H9 (cell line): ENCODE data around the gene ZC3H12C. TPM values are rescaled to one million over a fixed set of nuclear protein-coding genes. Genes with fewer than 3 reads are reported as not detected.

ENCODE experiments used
- DNase-seq: peaks from one replicate; pipeline ENCODE4 v3.0.0-alpha.2; 2017
- H2AFZ ChIP-seq: one replicate; pipeline ENCODE4 v1.6.1; 2013; ENCODE audit warnings: mild to moderate bottlenecking, low read length, control low read depth, moderate library complexity
- H2AK5ac ChIP-seq: 2 replicates; pipeline ENCODE4 v1.6.1; 2013; ENCODE audit warnings: low read length, control low read depth, mixed read lengths; ENCODE audit not compliant: insufficient read length
- H2BK120ac ChIP-seq: one replicate; pipeline ENCODE4 v1.6.1; 2013; ENCODE audit warnings: low read depth, mild to moderate bottlenecking, low read length, control low read depth, inconsistent platforms; ENCODE audit not compliant: poor library complexity, severe bottlenecking
- H2BK12ac ChIP-seq: 2 replicates; pipeline ENCODE4 v1.6.1; 2013; ENCODE audit warnings: low read length, control low read depth, mixed read lengths, low read depth; ENCODE audit not compliant: insufficient read length
- H2BK15ac ChIP-seq: 2 replicates; pipeline ENCODE4 v1.6.1; 2013; ENCODE audit warnings: low read depth, low read length, control low read depth
- H2BK20ac ChIP-seq: one replicate; pipeline ENCODE4 v1.6.1; 2013; ENCODE audit warnings: low read depth, mild to moderate bottlenecking, low read length, control low read depth, inconsistent platforms; ENCODE audit not compliant: poor library complexity, severe bottlenecking
- H2BK5ac ChIP-seq: 2 replicates; pipeline ENCODE4 v1.6.1; 2013; ENCODE audit warnings: low read length, control low read depth, mixed read lengths; ENCODE audit not compliant: insufficient read length
- H3K14ac ChIP-seq: 2 replicates; pipeline ENCODE4 v1.6.1; 2013; ENCODE audit warnings: low read length, control low read depth; ENCODE audit not compliant: insufficient read depth
- H3K18ac ChIP-seq: 2 replicates; pipeline ENCODE4 v1.6.1; 2013; ENCODE audit warnings: low read depth, mild to moderate bottlenecking, mixed read lengths, low read length, control low read depth; ENCODE audit not compliant: insufficient read length
- H3K23ac ChIP-seq: 2 replicates; pipeline ENCODE4 v1.6.1; 2013; ENCODE audit warnings: low read length, control low read depth, mixed read lengths, low read depth; ENCODE audit not compliant: insufficient read length
- H3K23me2 ChIP-seq: 2 replicates; pipeline ENCODE4 v1.6.1; 2013; ENCODE audit warnings: low read depth, mild to moderate bottlenecking, mixed read lengths, low read length, control low read depth; ENCODE audit not compliant: insufficient read length, poor library complexity, severe bottlenecking
- H3K27ac ChIP-seq: 2 replicates; pipeline ENCODE4 v1.5.1; 2013; ENCODE audit warnings: low read length, control low read depth, mixed read lengths, low read depth; ENCODE audit not compliant: insufficient read length
- H3K27me3 ChIP-seq: 2 replicates; pipeline ENCODE4 v1.6.1; 2013; ENCODE audit warnings: low read length, control low read depth, inconsistent platforms; ENCODE audit not compliant: insufficient read depth
- H3K4ac ChIP-seq: 2 replicates; pipeline ENCODE4 v1.6.1; 2013; ENCODE audit warnings: low read depth, mild to moderate bottlenecking, control low read depth, inconsistent platforms, low read length, moderate library complexity
- H3K4me1 ChIP-seq: 2 replicates; pipeline ENCODE4 v1.6.1; 2013; ENCODE audit warnings: low read length, control low read depth, inconsistent platforms; ENCODE audit not compliant: insufficient read depth
- H3K4me2 ChIP-seq: 2 replicates; pipeline ENCODE4 v1.6.1; 2013; ENCODE audit warnings: low read length, control low read depth, mixed read lengths; ENCODE audit not compliant: insufficient read length, insufficient read depth
- H3K56ac ChIP-seq: 2 replicates; pipeline ENCODE4 v1.6.1; 2013; ENCODE audit warnings: low read depth, mild to moderate bottlenecking, mixed read lengths, low read length, control low read depth; ENCODE audit not compliant: insufficient read length
- H3K79me1 ChIP-seq: 2 replicates; pipeline ENCODE4 v1.6.1; 2013; ENCODE audit warnings: low read depth, mild to moderate bottlenecking, moderate library complexity, low read length, control low read depth, inconsistent platforms; ENCODE audit not compliant: insufficient read depth, poor library complexity, severe bottlenecking
- H3K79me2 ChIP-seq: 2 replicates; pipeline ENCODE4 v1.6.1; 2013; ENCODE audit warnings: low read length, control low read depth, inconsistent platforms; ENCODE audit not compliant: insufficient read depth
- H3K9ac ChIP-seq: 2 replicates; pipeline ENCODE4 v1.6.1; 2013; ENCODE audit warnings: low read length, control low read depth, mixed read lengths; ENCODE audit not compliant: insufficient read length; ENCODE audit errors: extremely low read depth
- H3K9me3 ChIP-seq: one replicate; pipeline ENCODE4 v1.6.1; 2013; ENCODE audit warnings: low read depth, low read length, inconsistent platforms; ENCODE audit not compliant: control insufficient read depth
- H3T11ph ChIP-seq: one replicate; pipeline ENCODE4 v1.6.1; 2013; ENCODE audit warnings: mild to moderate bottlenecking, low read length, control low read depth, inconsistent platforms
- H4K20me1 ChIP-seq: one replicate; pipeline ENCODE4 v1.6.1; 2013; ENCODE audit not compliant: control insufficient read depth, insufficient read length, insufficient read depth
- H4K5ac ChIP-seq: 2 replicates; pipeline ENCODE4 v1.6.1; 2013; ENCODE audit warnings: low read depth, mild to moderate bottlenecking, mixed read lengths, low read length, control low read depth; ENCODE audit not compliant: insufficient read length
- H4K8ac ChIP-seq: replicated peaks from 2 replicates; pipeline ENCODE4 v1.6.1; 2013; ENCODE audit warnings: low read length, control low read depth, mixed read lengths, low read depth; ENCODE audit not compliant: insufficient read length
- H4K91ac ChIP-seq: 2 replicates; pipeline ENCODE4 v1.6.1; 2013; ENCODE audit warnings: low read depth, mild to moderate bottlenecking, moderate library complexity, mixed read lengths, low read length, control low read depth; ENCODE audit not compliant: insufficient read length
- H3K27ac Mint-ChIP-seq, 3 experiments: 2 replicates in 2 of 3; 3 replicates in 1 of 3; pipeline ENCODE4 v1.8.0; 2020 to 2021; ENCODE audit warnings: mixed read lengths in 3 of 3, mild to moderate bottlenecking in 1 of 3, moderate library complexity in 1 of 3
- H3K27me3 Mint-ChIP-seq: 2 replicates; pipeline ENCODE4 v1.8.0; 2021; ENCODE audit warnings: low read depth, mild to moderate bottlenecking, moderate library complexity, mixed read lengths
- H3K36me3 Mint-ChIP-seq, 3 experiments: 2 replicates in 2 of 3; 3 replicates in 1 of 3; pipeline ENCODE4 v1.8.0; 2020 to 2021; ENCODE audit warnings: low read depth in 3 of 3, mixed read lengths in 3 of 3; ENCODE audit not compliant: insufficient read depth in 1 of 3
- H3K4me1 Mint-ChIP-seq, 2 experiments: 2 replicates each; pipeline ENCODE4 v1.8.0; 2020; ENCODE audit warnings: mixed read lengths in 2 of 2
- H3K4me3 Mint-ChIP-seq, 2 experiments: 2 replicates in 1 of 2; 3 replicates in 1 of 2; pipeline ENCODE4 v1.8.0; 2020 to 2021; ENCODE audit warnings: mild to moderate bottlenecking in 2 of 2, mixed read lengths in 2 of 2, moderate library complexity in 1 of 2
- H3K9me3 Mint-ChIP-seq, 2 experiments: 2 replicates in 1 of 2; 3 replicates in 1 of 2; pipeline ENCODE4 v1.8.0; 2020; ENCODE audit warnings: mild to moderate bottlenecking in 2 of 2, mixed read lengths in 2 of 2, moderate library complexity in 1 of 2
- WGBS: extraction: QIAGEN DNeasy Blood & Tissue Kit; methylation state at CpG from one replicate; pipeline ENCODE4 v1.1.7; 2013; ENCODE audit warnings: missing lambda C conversion rate, low lambda C conversion rate, mixed read lengths; ENCODE audit not compliant: insufficient read length; ENCODE audit errors: extremely low coverage; 5-methylcytosine and 5-hydroxymethylcytosine counted together
- total RNA-seq: library from RNA; stranded (reverse); gene quantifications from 2 replicates; pipeline ENCODE4 v1.2.1, GENCODE V29; 2021
- TF ChIP-seq, protein P1 (sequence below): fragments of 200-600 bp; sonication (generic); conservative IDR thresholded peaks from 3 replicates; pipeline ENCODE4 v1.8.0; 2021; ENCODE audit warnings: antibody characterized with exemption, mild to moderate bottlenecking

ZC3H12C gene
- total RNA-seq, 1 experiment from 2014 or later, result 4.8 TPM

DNA sequence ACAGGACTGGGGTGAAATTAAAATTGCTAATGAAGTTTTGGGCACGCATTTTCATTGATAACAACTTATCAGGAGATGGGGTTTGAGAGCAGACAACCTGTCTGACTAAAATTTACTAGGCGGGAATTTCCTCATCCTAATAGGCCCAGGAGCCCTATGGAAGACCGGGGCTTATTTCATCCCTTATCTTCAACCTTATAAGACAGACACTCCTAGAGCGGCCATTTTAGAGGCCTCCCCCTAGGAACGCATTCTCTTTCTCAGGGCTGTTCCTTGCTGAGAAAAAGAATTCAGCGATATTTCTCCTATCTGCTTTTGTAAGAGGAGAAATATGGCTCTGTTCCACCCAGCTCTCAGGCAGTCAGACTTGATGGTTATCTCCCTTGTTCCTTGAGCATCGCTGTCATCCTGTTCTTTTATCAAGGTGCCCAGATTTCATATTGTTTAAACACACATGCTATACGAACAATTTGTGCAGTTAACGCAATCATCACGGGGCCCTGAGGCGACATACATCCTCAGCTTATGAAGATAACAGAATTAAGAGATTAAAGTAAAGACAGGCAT is 39.3 kb upstream of the ZC3H12C start:
- Mint-ChIP-seq H3K4me3 (no peak overlapping the region), H3K4me1 (no peaks in the 10 kb centered on the region), H3K9me3 (peaks cover 24% of the 10 kb centered on the region in 2 experiments), H3K36me3 (peaks cover 9 to 17% (median 15%) of the 10 kb centered on the region in 3 experiments), H3K27me3 (no peaks in the 10 kb centered on the region), H3K27ac (no peak overlapping the region)
- Histone ChIP-seq H2BK15ac (no peak overlapping the region), H3K23me2 (no peaks in the 10 kb centered on the region), H3K18ac (no peak overlapping the region), H3K9ac (no peak overlapping the region), H3K56ac (no peak overlapping the region), H3K27me3 (no peaks in the 10 kb centered on the region; the same call in 1 of the 2 replicates), H2BK120ac (no peak overlapping the region), H2BK5ac (no peak overlapping the region), H3K4ac (no peak overlapping the region), H3K27ac (no peak overlapping the region), H4K91ac (no peak overlapping the region), H3K4me1 (no peaks in the 10 kb centered on the region), H3K79me2 (no peaks in the 10 kb centered on the region), H3K79me1 (no peaks in the 10 kb centered on the region), H2BK12ac (no peak overlapping the region), H4K20me1 (no peaks in the 10 kb centered on the region), H3T11ph (no peak overlapping the region), H4K8ac (no peak overlapping the region), H2AFZ (no peak overlapping the region), H2BK20ac (no peak overlapping the region), H4K5ac (no peak overlapping the region), H3K4me2 (no peak overlapping the region), H3K23ac (no peak overlapping the region), H2AK5ac (no peak overlapping the region), H3K9me3 (no peaks in the 10 kb centered on the region), H3K14ac (no peak overlapping the region)
- DNase-seq, result no peak
- WGBS, result no CpG with 5 or more reads among the region's 11 CpGs
- TF ChIP-seq, protein P1, sequence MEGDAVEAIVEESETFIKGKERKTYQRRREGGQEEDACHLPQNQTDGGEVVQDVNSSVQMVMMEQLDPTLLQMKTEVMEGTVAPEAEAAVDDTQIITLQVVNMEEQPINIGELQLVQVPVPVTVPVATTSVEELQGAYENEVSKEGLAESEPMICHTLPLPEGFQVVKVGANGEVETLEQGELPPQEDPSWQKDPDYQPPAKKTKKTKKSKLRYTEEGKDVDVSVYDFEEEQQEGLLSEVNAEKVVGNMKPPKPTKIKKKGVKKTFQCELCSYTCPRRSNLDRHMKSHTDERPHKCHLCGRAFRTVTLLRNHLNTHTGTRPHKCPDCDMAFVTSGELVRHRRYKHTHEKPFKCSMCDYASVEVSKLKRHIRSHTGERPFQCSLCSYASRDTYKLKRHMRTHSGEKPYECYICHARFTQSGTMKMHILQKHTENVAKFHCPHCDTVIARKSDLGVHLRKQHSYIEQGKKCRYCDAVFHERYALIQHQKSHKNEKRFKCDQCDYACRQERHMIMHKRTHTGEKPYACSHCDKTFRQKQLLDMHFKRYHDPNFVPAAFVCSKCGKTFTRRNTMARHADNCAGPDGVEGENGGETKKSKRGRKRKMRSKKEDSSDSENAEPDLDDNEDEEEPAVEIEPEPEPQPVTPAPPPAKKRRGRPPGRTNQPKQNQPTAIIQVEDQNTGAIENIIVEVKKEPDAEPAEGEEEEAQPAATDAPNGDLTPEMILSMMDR, result no peak
